ENCODE data around the gene IL22RA1.

GRCh38 chr1:24125456-24125855, 17.5 kb downstream of the IL22RA1 start:
- TF ChIP-seq CTCF (IDR thresholded peaks at IDR 0.05) (no peak), POLR2AphosphoS5 (IDR thresholded peaks at IDR 0.05) (no peak), POLR2A (IDR thresholded peaks at IDR 0.05) (no peak), EP300 (IDR thresholded peaks at IDR 0.05) (no peak)
